ENCODE results near the gene MTA1. TPM values are rescaled to one million over a fixed set of nuclear protein-coding genes. Genes with fewer than 3 reads are reported as not detected.

MTA1 gene
- total RNA-seq, 4 donors from 2014 or later: 62.9 to 218 (median 108) TPM

DNA sequence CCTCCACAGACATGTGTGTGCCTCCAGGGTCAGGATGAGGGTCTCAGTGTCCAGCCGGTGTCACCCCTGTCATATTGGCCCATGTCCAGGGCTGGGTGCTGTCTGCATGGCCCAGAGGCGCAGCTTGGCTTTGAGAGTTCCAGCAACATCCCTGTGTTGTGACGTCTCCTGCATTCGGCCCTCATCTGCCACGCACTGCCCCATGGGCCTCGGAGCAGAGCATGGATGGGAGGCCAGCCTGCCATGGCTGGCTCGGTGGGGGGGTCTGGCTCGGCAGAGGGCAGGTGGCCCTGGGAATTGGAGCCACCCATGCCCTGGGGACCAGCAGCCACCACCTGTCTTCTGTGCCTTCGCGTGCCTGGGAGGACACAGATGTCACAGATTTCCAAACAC lies 32.1 kb upstream of the MTA1 start:
- no peak overlapping the region for H3K27ac ChIP-seq
- no peaks in the 10 kb centered on the region for H3K36me3 ChIP-seq
- no peak for DNase-seq
- no peaks in the 10 kb centered on the region for H3K4me1 ChIP-seq
- TF ChIP-seq, protein P1, sequence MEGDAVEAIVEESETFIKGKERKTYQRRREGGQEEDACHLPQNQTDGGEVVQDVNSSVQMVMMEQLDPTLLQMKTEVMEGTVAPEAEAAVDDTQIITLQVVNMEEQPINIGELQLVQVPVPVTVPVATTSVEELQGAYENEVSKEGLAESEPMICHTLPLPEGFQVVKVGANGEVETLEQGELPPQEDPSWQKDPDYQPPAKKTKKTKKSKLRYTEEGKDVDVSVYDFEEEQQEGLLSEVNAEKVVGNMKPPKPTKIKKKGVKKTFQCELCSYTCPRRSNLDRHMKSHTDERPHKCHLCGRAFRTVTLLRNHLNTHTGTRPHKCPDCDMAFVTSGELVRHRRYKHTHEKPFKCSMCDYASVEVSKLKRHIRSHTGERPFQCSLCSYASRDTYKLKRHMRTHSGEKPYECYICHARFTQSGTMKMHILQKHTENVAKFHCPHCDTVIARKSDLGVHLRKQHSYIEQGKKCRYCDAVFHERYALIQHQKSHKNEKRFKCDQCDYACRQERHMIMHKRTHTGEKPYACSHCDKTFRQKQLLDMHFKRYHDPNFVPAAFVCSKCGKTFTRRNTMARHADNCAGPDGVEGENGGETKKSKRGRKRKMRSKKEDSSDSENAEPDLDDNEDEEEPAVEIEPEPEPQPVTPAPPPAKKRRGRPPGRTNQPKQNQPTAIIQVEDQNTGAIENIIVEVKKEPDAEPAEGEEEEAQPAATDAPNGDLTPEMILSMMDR (IDR thresholded peaks at IDR 0.05): no peak
- TF ChIP-seq POLR2A (IDR thresholded peaks at IDR 0.05): no peak
- no peaks in the 10 kb centered on the region for H3K9me3 ChIP-seq
- intact Hi-C loops (cut with DNase I; ENCODE audit: low total_unique reads): no loop called here
- no peak overlapping the region for H3K4me3 ChIP-seq
- H3K27me3 ChIP-seq: no peaks in the 10 kb centered on the region

DNA sequence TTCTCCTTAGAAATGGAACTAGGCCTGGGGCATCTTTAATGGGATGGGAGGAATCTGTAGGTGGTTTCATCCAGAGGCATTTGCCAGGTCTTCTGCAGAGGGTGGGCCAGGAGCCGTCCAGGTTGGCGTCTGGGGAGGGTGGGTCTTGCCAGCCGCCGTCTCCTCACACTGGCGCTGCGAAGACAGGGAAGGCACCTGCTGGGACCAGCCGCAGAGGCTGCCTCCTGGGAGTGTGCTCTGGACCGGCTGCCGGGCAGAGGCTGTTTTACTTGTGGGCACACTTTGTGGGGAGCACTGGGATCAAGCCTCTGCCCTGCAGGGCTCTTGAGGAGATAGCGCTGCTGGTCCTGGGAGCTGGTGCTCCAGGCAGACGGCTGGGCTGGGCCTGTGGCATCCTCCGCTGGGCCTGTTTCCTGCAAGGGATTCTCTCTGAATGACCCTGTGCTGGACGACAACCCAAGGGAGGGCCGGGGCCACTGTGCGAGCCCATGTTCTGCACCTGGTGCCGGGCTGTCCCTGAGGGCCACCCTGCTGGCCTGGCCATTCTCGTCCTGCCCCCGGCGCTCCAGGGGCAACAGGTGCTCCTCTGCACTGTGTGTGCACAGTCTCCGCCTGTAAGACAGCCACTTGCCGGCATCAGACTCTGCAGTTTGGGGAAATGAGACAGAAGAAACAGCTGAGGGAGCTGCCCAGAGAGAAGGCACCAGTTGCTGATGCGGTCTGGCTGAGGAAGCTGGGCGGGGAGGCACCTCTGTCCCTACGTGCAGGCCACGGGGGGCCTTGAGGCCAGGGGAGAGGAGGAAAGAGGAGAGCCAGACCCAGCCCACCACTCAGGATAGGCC lies 31.3 kb upstream of the MTA1 start:
- no peak overlapping the region for H3K4me3 ChIP-seq
- intact Hi-C loops (cut with DNase I; ENCODE audit: low total_unique reads): no loop called here
- H3K4me1 ChIP-seq: no peaks in the 10 kb centered on the region
- no peaks in the 10 kb centered on the region for H3K36me3 ChIP-seq
- H3K9me3 ChIP-seq: no peaks in the 10 kb centered on the region
- no peaks in the 10 kb centered on the region for H3K27me3 ChIP-seq
- no peak for DNase-seq
- no peak overlapping the region for H3K27ac ChIP-seq
- TF ChIP-seq, protein P1 (IDR thresholded peaks at IDR 0.05): no peak
- TF ChIP-seq POLR2A (IDR thresholded peaks at IDR 0.05): no peak

DNA sequence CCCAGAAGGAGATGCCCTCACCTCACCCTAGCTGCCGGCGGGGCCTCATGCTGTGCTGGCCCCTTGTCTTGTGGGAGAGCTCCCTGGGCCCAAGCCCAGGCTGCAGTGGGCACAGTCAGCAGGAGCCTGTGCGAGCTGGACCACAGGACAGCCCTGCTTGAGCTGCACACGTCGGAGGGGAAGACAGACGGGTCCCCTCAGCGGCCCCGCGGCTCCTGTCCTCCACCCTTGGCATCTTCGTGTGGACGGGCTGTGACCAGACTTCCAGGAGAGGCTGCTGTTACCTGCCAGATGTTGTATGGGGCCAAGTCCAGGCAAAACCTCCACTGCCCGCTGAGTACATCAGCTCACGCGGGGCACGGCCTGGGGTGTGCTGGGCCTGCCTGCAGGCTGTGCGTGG lies 30.7 kb upstream of the MTA1 start:
- Histone ChIP-seq H3K27ac (no peak overlapping the region), H3K27me3 (no peaks in the 10 kb centered on the region), H3K9me3 (no peaks in the 10 kb centered on the region), H3K36me3 (no peaks in the 10 kb centered on the region), H3K4me1 (no peaks in the 10 kb centered on the region), H3K4me3 (no peak overlapping the region)
- TF ChIP-seq, protein P1 (IDR thresholded peaks at IDR 0.05): no peak
- DNase-seq: no peak
- intact Hi-C loops (cut with DNase I; ENCODE audit: low total_unique reads): no loop called here

DNA sequence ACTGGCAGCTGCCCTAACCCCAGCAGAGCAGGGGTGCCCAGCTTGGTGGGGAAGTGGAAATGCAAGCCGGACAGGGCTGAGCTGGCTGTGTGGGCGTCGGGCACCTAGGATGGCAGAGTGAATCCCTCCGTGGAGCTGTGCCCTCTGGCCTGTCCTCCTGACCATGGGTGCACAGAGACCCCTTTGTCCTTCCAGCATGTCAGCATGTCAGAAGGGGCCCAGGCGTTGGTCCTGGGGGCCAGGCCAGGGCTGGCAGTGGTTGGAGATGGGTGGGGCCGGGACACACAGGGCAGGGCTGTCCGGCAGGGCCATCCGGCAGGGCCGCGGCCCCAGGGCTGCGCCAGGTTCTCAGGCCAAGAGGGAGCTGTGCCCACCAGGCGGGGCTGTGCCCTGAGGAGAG lies 30.1 kb upstream of the MTA1 start:
- no peaks in the 10 kb centered on the region for H3K36me3 ChIP-seq
- DNase-seq: no peak
- H3K4me1 ChIP-seq: no peaks in the 10 kb centered on the region
- H3K4me3 ChIP-seq: no peak overlapping the region
- no peaks in the 10 kb centered on the region for H3K27me3 ChIP-seq
- no peak overlapping the region for H3K27ac ChIP-seq
- intact Hi-C loops (cut with DNase I; ENCODE audit: low total_unique reads): no loop called here
- TF ChIP-seq, protein P1 (IDR thresholded peaks at IDR 0.05): no peak
- TF ChIP-seq POLR2A (IDR thresholded peaks at IDR 0.05): no peak
- H3K9me3 ChIP-seq: no peaks in the 10 kb centered on the region

DNA sequence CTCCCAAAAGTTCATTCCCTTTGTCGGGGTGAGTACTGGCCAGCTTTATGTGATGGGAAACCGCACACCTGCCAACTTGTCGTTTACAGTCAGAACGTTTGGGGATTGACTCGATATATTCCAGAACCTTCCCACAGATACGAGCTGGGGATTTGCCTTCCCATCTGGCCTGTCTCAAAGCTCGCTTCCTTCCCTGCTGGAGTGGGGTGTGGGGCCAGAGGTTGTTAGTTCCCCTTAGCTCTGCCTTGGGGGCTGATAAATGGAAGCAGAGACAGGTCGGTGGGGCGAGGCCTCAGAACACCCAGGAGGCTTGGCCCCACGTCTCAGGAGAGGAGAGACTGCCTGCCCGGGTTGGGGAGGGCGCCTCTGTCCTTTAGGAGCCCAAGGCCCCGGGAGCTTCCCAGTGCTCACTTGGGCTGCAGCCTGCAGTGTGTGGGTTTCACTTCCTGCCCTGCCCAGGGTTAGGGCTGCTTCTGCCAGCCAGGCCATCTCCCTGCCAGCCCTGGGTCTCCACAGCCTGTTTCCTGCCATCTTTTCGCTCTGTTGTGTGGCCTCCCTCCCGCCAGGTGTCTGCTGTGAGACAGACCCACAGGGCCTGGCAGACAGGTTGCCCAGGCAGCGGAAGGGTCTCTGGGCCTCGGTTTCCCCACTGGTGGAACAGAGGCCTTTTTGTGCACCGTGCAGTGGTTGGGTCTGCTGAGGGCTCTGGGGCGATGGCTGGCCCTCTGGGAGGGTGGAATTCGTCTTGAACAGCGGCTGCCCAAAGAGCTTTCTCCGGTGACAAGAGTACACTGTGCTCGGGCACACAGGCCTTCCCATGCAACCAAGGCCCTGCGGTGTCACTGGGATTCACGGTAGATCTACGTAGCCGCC lies 29.4 kb upstream of the MTA1 start:
- DNase-seq: no peak
- H3K27me3 ChIP-seq: no peaks in the 10 kb centered on the region
- H3K27ac ChIP-seq: no peak overlapping the region
- no peak overlapping the region for H3K4me3 ChIP-seq
- TF ChIP-seq POLR2A (IDR thresholded peaks at IDR 0.05): no peak
- TF ChIP-seq, protein P1 (IDR thresholded peaks at IDR 0.05): no peak
- H3K4me1 ChIP-seq: no peaks in the 10 kb centered on the region
- H3K9me3 ChIP-seq: no peaks in the 10 kb centered on the region
- H3K36me3 ChIP-seq: no peaks in the 10 kb centered on the region
- intact Hi-C loops (cut with DNase I; ENCODE audit: low total_unique reads): no loop called here

Data from uterus (tissue), 4 donors.